Activated CD4-positive, alpha-beta memory T cell treated with anti-CD3 and anti-CD28 coated beads for 36 hours (primary cell): Measurements from ENCODE around the gene TGIF1. TPM values are rescaled to one million over a fixed set of nuclear protein-coding genes. Genes with fewer than 3 reads are reported as not detected.
"Not testable (repeated sequence)": the region's sequence is repeated elsewhere in the genome, so short reads cannot be mapped to it uniquely, and the experiment has no call there.

Experiments
- CTCF ChIA-PET: fragments of 350-600 bp; sonication (Branson Sonifier 250); formaldehyde crosslinking; loops from one replicate; lab custom pipeline; 2021; ENCODE audit warnings: antibody characterized with exemption, inconsistent platforms; lab: Charles Lee
- POLR2A ChIA-PET: fragments of 350-600 bp; sonication (Branson Sonifier 250); formaldehyde crosslinking; loops from one replicate; lab custom pipeline; 2021; ENCODE audit warnings: antibody characterized with exemption; lab: Charles Lee
- DNase-seq: peaks from one replicate; pipeline ENCODE4 v3.0.0-alpha.2; 2020
- H3K27ac Mint-ChIP-seq: one replicate; pipeline ENCODE4 v1.8.0; 2021; ENCODE audit warnings: mixed read lengths
- H3K27me3 Mint-ChIP-seq: one replicate; pipeline ENCODE4 v1.8.0; 2021; ENCODE audit warnings: mixed read lengths
- H3K36me3 Mint-ChIP-seq: one replicate; pipeline ENCODE4 v1.8.0; 2021; ENCODE audit warnings: mixed read lengths
- H3K4me1 Mint-ChIP-seq: one replicate; pipeline ENCODE4 v1.8.0; 2021; ENCODE audit warnings: low read depth, mixed read lengths
- H3K4me3 Mint-ChIP-seq: one replicate; pipeline ENCODE4 v1.8.0; 2021; ENCODE audit warnings: mild to moderate bottlenecking, mixed read lengths
- H3K9me3 Mint-ChIP-seq: one replicate; pipeline ENCODE4 v1.8.0; 2021; ENCODE audit warnings: mixed read lengths
- intact Hi-C: fragments of 100-400 bp; cut with micrococcal nuclease; formaldehyde crosslinking; loops from one replicate; pipeline ENCODE4 v1.15.1; 2023
- total RNA-seq, 2 experiments: library from RNA; stranded (reverse); gene quantifications; one replicate each; pipeline ENCODE4 v1.2.3, GENCODE V29; 2021

TGIF1 gene
- total RNA-seq, 2 experiments from 2014 or later: 45.9 to 51.4 TPM

- ChIA-PET POLR2A (no interaction called here), CTCF (interaction anchor here (1.0 kb wide), 1 partner anchor 195 kb away, joined by 5 read pairs; no protein-coding TSS in a partner anchor)
- no peak overlapping the region for H3K27ac Mint-ChIP-seq
- peaks cover 3% of the 10 kb centered on the region for H3K36me3 Mint-ChIP-seq
- peaks cover 4% of the 10 kb centered on the region for H3K9me3 Mint-ChIP-seq
- H3K4me3 Mint-ChIP-seq: no peak overlapping the region
- intact Hi-C loops: loop anchor here (5.0 kb wide), 1 partner anchor 56 kb away; no protein-coding TSS in a partner anchor
- DNase-seq: no peak
- H3K4me1 Mint-ChIP-seq: peaks cover 29% of the 10 kb centered on the region
- peaks cover 5% of the 10 kb centered on the region for H3K27me3 Mint-ChIP-seq
These were observed 21.2 kb downstream of the TGIF1 start for GRCh38 chr18:3471141-3471648.

DNA sequence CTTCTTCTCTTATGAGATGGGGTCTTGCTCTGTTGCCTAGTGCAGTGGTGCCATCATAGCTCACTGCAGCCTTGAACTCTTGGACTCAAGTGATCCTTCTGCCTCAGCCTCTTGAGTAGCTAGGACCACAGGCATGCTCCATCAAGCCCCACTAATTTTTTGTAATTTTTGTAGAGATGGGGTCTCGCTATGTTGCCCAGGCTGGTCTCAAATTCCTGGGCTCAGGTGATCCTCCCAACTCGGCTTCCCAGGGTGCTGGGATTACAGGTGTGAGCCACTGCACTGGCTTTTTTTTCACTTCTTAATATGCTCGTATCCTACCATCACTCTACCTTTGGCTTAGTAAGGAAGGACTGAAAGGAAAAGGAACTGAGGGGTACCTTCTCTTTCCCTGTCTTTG, 22.1 kb downstream of the TGIF1 start:
- H3K36me3 Mint-ChIP-seq, H3K4me3 Mint-ChIP-seq, DNase-seq, CTCF ChIA-PET, H3K27ac Mint-ChIP-seq, H3K27me3 Mint-ChIP-seq, H3K9me3 Mint-ChIP-seq: not testable (repeated sequence)
- intact Hi-C loops: loop anchor here (5.0 kb wide), 1 partner anchor 55 kb away; no protein-coding TSS in a partner anchor
- POLR2A ChIA-PET: interaction anchor here (1.7 kb wide), 1 partner anchor 18 kb away, joined by 6 read pairs; no protein-coding TSS in a partner anchor
- peaks cover 19% of the 10 kb centered on the region for H3K4me1 Mint-ChIP-seq

GRCh38 chr18:3472681-3473544, 22.9 kb downstream of the TGIF1 start:
- ChIA-PET POLR2A (interaction anchor here (1.0 to 1.7 kb wide), 4 partner anchors 14 to 53 kb away, joined by 3 to 6 read pairs (median 4); no protein-coding TSS in a partner anchor), CTCF (interaction anchor here (0.6 to 3.0 kb wide), 9 partner anchors 9 to 193 kb away, joined by 3 to 17 read pairs (median 6); no protein-coding TSS in a partner anchor)
- Mint-ChIP-seq H3K36me3 (peaks cover 3% of the 10 kb centered on the region), H3K4me3 (peak overlapping the region; percentile 23), H3K27ac (peak overlapping the region; percentile 8), H3K9me3 (peaks cover 4% of the 10 kb centered on the region), H3K4me1 (peaks cover 17% of the 10 kb centered on the region), H3K27me3 (peaks cover 5% of the 10 kb centered on the region)
- peak; percentile 41 for DNase-seq
- intact Hi-C loops: loop anchor here (1.0 to 5.0 kb wide), 3 partner anchors 14 to 68 kb away; no protein-coding TSS in a partner anchor

GRCh38 chr18:3478262-3478978, 28.4 kb downstream of the TGIF1 start:
- peaks cover 7% of the 10 kb centered on the region for H3K4me1 Mint-ChIP-seq
- no peak overlapping the region for H3K4me3 Mint-ChIP-seq
- H3K27ac Mint-ChIP-seq: no peak overlapping the region
- intact Hi-C loops: no loop called here
- ChIA-PET POLR2A (no interaction called here), CTCF (interaction anchor here (0.5 to 1.6 kb wide), 2 partner anchors 188 to 196 kb away, joined by 3 to 5 read pairs; no protein-coding TSS in a partner anchor)
- H3K9me3 Mint-ChIP-seq: peaks cover 4% of the 10 kb centered on the region
- H3K36me3 Mint-ChIP-seq: peaks cover 3% of the 10 kb centered on the region
- DNase-seq: no peak
- H3K27me3 Mint-ChIP-seq: peaks cover 5% of the 10 kb centered on the region

DNA sequence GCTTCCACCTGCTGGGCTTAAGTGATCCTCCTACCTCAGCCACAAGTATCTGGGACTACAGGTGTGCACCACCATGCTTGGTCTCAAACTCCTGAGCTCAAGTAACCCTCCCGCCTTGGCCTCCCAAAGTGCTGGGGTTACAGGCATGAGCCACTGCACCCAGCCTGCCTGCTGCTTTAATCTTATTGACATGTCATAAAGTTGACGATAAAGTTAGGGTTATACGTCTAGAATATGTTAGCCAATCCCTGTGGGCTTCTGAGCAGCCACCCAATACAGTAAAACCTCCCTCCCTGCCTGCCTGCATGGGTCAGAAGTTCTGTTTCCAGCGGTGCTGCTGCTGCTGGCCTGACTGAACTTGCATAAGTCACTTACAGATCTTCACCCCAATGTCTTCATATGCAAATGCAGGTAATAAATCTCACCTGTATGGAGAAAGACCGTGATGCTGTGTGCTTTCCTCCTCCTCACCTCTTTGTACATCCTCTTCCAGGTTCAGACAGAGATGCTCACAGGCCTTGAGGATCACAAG, 30.1 kb downstream of the TGIF1 start:
- H3K27ac Mint-ChIP-seq: no peak overlapping the region
- intact Hi-C loops: no loop called here
- peaks cover under 1% of the 10 kb centered on the region for H3K27me3 Mint-ChIP-seq
- no peaks in the 10 kb centered on the region for H3K9me3 Mint-ChIP-seq
- POLR2A ChIA-PET: no interaction called here
- CTCF ChIA-PET: interaction anchor here (1.6 kb wide), 1 partner anchor 186 kb away, joined by 5 read pairs; no protein-coding TSS in a partner anchor
- no peak overlapping the region for H3K4me3 Mint-ChIP-seq
- peaks cover 5% of the 10 kb centered on the region for H3K4me1 Mint-ChIP-seq
- H3K36me3 Mint-ChIP-seq: peaks cover under 1% of the 10 kb centered on the region
- DNase-seq: no peak

DNA sequence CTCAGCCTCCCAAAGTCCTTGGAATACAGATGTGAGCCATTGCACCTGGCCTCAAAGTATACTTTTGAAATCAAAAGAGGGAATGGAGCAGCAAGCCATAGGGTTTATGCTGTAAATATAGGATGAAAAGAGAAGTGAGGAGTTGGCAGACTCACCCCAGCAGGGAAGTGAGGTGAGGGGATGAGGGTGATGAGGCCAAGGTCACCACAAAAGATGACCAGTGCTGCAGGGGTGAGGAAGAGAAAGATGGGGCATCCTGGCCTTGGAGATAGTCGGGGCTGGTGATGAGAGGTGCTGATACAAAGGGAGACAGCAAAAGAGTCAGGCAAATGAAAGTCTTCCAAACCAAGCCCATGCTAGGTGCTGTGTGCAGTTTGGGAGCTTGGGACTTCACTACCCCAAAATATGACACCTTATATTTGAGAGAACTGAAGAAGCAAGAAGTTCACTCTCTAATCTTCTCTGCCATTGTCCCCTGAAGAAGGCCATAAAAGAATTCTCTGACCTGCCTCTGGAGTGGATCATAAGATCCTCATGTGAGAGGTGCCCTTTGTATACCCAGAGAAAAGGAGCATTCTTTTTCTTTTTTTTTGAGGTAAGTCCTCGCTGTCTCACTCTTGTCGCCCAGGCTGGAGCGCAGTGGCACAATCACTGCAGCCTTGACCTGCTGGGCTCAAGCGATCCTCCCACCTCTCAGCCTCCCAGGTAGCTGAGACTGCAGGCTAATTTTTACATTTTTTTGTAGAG, 31.0 kb downstream of the TGIF1 start:
- Mint-ChIP-seq H3K4me3 (no peak overlapping the region), H3K9me3 (no peaks in the 10 kb centered on the region), H3K4me1 (peaks cover 9% of the 10 kb centered on the region), H3K27ac (no peak overlapping the region), H3K36me3 (no peaks in the 10 kb centered on the region), H3K27me3 (peaks cover 1% of the 10 kb centered on the region)
- POLR2A ChIA-PET: no interaction called here
- DNase-seq: no peak
- intact Hi-C loops: no loop called here
- CTCF ChIA-PET: interaction anchor here (0.7 to 2.0 kb wide), 9 partner anchors 7 to 199 kb away, joined by 4 to 12 read pairs (median 5); no protein-coding TSS in a partner anchor

DNA sequence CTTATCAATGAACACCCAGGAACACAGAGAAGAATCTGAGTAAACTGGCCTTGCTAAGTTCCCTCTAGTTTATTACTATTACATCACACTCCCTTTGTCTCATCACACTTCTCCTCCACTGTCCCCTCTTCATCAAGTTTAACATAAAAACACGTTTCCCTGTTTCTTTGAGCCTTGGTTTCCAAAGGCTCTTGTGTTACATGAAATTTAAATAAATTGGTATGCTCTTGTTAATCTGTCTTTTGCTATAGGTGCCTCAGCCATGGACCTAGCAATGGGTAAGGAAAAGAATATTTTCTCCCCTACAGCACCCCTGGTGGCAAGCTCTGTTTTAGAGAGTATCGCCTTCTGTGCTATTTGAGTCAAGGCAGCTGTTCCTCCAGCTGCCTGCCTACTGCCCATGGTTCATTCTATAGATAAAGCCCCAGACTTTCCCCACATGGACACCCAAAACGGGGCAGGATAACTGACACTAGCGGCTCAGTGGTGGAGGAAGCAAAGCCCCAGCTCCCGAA, 31.8 kb downstream of the TGIF1 start:
- peaks cover 9% of the 10 kb centered on the region for H3K4me1 Mint-ChIP-seq
- no peak overlapping the region for H3K4me3 Mint-ChIP-seq
- ChIA-PET CTCF (interaction anchor here (0.5 to 2.0 kb wide), 13 partner anchors 8 to 475 kb away, joined by 3 to 12 read pairs (median 4); no protein-coding TSS in a partner anchor), POLR2A (no interaction called here)
- H3K27ac Mint-ChIP-seq: no peak overlapping the region
- DNase-seq: peak; percentile 40
- peaks cover 1% of the 10 kb centered on the region for H3K27me3 Mint-ChIP-seq
- H3K36me3 Mint-ChIP-seq: no peaks in the 10 kb centered on the region
- intact Hi-C loops: no loop called here
- H3K9me3 Mint-ChIP-seq: no peaks in the 10 kb centered on the region

DNA sequence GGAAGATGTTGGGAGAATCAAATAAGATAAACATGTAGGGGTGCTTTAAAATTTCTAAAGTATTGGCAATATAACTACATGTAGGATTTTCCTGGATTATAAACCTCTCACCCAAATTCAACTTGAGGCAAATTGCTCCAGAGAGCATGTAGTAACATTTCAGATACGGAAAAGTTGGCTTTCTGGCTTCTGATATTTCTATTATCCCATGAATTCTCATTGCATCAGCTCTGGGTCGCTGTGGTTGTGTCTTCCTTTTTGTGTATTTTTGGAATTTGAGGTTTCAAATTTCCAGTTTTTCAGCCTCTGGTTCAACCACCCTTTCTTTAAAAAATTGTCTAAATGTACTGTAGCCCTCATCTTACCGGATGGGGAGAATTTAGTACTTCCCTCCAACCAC, 32.3 kb downstream of the TGIF1 start:
- CTCF ChIA-PET: interaction anchor here (0.7 to 2.0 kb wide), 12 partner anchors 9 to 185 kb away, joined by 3 to 12 read pairs (median 4); no protein-coding TSS in a partner anchor
- POLR2A ChIA-PET: no interaction called here
- Mint-ChIP-seq H3K4me1 (peaks cover 9% of the 10 kb centered on the region), H3K9me3 (no peaks in the 10 kb centered on the region), H3K36me3 (no peaks in the 10 kb centered on the region), H3K27ac (no peak overlapping the region), H3K4me3 (no peak overlapping the region), H3K27me3 (peaks cover 1% of the 10 kb centered on the region)
- no peak for DNase-seq
- intact Hi-C loops: no loop called here

DNA sequence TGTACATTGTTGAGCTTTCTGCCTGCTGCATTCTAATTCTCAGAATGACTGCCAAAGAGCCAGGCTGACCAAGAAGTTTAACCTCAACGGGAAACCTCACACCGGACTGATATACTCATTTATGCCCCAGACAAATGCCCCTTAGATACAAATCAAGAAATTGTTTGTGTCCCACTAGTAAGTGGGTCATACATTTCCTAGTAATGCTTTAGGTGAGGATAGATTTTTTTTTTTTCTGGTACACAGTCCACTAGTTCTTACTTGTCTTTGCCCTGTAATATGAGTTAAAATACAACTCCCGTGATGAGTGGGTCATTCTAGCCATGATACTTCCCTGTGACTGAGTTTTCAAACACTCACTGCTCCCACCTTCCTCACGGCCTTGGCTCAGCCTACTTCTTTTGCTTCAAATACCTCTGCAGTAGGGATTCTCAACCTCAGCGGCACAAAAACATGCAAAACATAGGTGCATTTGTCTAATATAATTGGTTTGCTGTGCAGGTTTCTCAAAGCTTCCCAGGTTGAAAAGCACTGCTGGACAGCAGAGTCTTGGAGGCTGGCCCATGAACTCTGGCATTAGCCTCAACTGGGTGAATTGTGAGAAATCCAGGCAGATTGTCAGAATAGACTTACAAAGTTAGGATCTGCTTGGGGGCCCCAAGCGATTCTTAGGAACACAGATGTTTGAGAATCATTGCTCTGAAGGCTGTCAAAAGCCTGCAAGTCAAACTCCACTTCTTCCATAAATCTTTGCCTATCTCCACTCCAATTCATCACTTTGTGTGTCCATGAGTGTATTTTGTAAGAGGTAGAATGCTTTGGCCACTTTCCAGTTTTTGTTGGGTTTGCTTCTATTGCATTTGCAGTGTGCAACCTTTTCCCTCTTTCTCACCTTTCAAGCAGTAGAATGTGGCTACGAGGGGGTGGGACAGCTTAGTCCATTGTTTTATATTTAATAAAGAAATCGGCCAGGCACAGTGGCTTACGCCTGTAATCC, 35.5 kb downstream of the TGIF1 start:
- intact Hi-C loops: loop anchor here (5.0 kb wide), 1 partner anchor 42 kb away; no protein-coding TSS in a partner anchor
- peaks cover 9% of the 10 kb centered on the region for H3K4me1 Mint-ChIP-seq
- H3K27me3 Mint-ChIP-seq: peaks cover 5% of the 10 kb centered on the region
- peak; percentile 28 for DNase-seq
- H3K36me3 Mint-ChIP-seq: no peaks in the 10 kb centered on the region
- ChIA-PET POLR2A (no interaction called here), CTCF (interaction anchor here (0.6 to 1.5 kb wide), 2 partner anchors 91 to 101 kb away, joined by 3 to 4 read pairs; no protein-coding TSS in a partner anchor)
- H3K27ac Mint-ChIP-seq: no peak overlapping the region
- no peak overlapping the region for H3K4me3 Mint-ChIP-seq
- no peaks in the 10 kb centered on the region for H3K9me3 Mint-ChIP-seq

- Mint-ChIP-seq H3K9me3 (no peaks in the 10 kb centered on the region), H3K4me3 (no peak overlapping the region), H3K4me1 (peaks cover 9% of the 10 kb centered on the region), H3K27ac (no peak overlapping the region), H3K36me3 (no peaks in the 10 kb centered on the region), H3K27me3 (peaks cover 5% of the 10 kb centered on the region)
- intact Hi-C loops: loop anchor here (5.0 kb wide), 1 partner anchor 41 kb away; no protein-coding TSS in a partner anchor
- POLR2A ChIA-PET: no interaction called here
- no peak for DNase-seq
- CTCF ChIA-PET: interaction anchor here (0.6 kb wide), 1 partner anchor 90 kb away, joined by 3 read pairs; no protein-coding TSS in a partner anchor
These were observed 36.5 kb downstream of the TGIF1 start for GRCh38 chr18:3486512-3486911.
